Endothelial cell of umbilical vein (primary cell): ENCODE data around the gene UBB.

Source experiments
- EZH2 ChIP-seq: IDR thresholded peaks from 2 replicates; pipeline ENCODE4 v1.6.1; 2012; ENCODE audit warnings: borderline replicate concordance, low read depth, mild to moderate bottlenecking, moderate library complexity, low read length, inconsistent platforms; ENCODE audit not compliant: severe bottlenecking
- MYC ChIP-seq: IDR thresholded peaks from one replicate; pipeline ENCODE4 v1.6.1; 2011; ENCODE audit warnings: mild to moderate bottlenecking, low read depth, low read length
- POLR2A ChIP-seq: IDR thresholded peaks from 2 replicates; pipeline ENCODE4 v1.6.1; 2012; ENCODE audit warnings: low read depth, mild to moderate bottlenecking, control low read depth, low read length
- POLR2AphosphoS5 ChIP-seq: IDR thresholded peaks from 2 replicates; pipeline ENCODE4 v1.6.1; 2012; ENCODE audit warnings: low read depth, mild to moderate bottlenecking, control low read depth, low read length, moderate library complexity; ENCODE audit not compliant: insufficient read depth
- TF ChIP-seq, protein P1 (sequence below), 2 donors: IDR thresholded peaks; 1 replicate in 1 of 2; 2 replicates in 1 of 2; pipeline ENCODE4 v1.5.1; 2011; ENCODE audit warnings: low read length in 2 of 2, mild to moderate bottlenecking in 2 of 2, moderate library complexity in 2 of 2, control low read depth in 1 of 2, inconsistent platforms in 1 of 2, low read depth in 1 of 2; ENCODE audit not compliant: insufficient read depth in 1 of 2; ENCODE audit errors: extremely low read depth in 1 of 2
- TF ChIP-seq, protein P2 (sequence below): IDR thresholded peaks from 2 replicates; pipeline ENCODE4 v1.6.1; 2011; ENCODE audit not compliant: insufficient read depth, insufficient read length

DNA sequence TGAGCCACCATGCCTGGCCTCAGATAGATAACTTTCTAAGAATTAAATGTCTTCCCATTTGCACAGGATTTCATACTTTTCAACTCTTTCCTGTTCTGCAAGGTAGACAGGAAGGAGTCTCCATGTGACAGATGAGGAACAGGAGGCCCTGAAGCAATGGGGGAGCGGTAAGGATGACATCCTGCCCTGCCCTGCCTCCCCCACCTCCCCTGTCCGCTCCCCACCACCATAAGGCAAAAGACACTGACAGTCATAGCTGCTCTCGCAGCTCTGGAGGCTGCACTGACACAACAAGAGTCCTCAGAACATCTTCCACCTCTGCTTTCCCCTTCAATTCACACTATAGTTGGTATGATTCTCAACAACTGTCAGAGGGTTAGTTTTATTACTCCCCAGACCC lies 37.3 kb upstream of the UBB start:
- TF ChIP-seq, protein P1, sequence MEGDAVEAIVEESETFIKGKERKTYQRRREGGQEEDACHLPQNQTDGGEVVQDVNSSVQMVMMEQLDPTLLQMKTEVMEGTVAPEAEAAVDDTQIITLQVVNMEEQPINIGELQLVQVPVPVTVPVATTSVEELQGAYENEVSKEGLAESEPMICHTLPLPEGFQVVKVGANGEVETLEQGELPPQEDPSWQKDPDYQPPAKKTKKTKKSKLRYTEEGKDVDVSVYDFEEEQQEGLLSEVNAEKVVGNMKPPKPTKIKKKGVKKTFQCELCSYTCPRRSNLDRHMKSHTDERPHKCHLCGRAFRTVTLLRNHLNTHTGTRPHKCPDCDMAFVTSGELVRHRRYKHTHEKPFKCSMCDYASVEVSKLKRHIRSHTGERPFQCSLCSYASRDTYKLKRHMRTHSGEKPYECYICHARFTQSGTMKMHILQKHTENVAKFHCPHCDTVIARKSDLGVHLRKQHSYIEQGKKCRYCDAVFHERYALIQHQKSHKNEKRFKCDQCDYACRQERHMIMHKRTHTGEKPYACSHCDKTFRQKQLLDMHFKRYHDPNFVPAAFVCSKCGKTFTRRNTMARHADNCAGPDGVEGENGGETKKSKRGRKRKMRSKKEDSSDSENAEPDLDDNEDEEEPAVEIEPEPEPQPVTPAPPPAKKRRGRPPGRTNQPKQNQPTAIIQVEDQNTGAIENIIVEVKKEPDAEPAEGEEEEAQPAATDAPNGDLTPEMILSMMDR (IDR thresholded peaks at IDR 0.05; ENCODE audit: extremely low read depth in 1 of 2, insufficient read depth in 1 of 2, low read depth in 1 of 2, low read length in 2 of 2): no peak
- TF ChIP-seq EZH2: no peak
- TF ChIP-seq POLR2AphosphoS5: no peak
- TF ChIP-seq MYC: no peak
- TF ChIP-seq, protein P2, sequence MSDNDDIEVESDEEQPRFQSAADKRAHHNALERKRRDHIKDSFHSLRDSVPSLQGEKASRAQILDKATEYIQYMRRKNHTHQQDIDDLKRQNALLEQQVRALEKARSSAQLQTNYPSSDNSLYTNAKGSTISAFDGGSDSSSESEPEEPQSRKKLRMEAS: no peak
- TF ChIP-seq POLR2A: no peak
